Activated naive CD8-positive, alpha-beta T cell treated with anti-CD3 and anti-CD28 coated beads, Interleukin-2, amount 10 ng/mL, durations not matched to agents 7 days and 5 days (primary cell): ENCODE results near the gene TGFBR2. TPM values are rescaled to one million over a fixed set of nuclear protein-coding genes. Genes with fewer than 3 reads are reported as not detected.
"Not testable (repeated sequence)": the region's sequence is repeated elsewhere in the genome, so short reads cannot be mapped to it uniquely, and the experiment has no call there.

Experiments
- ATAC-seq: fragments of 150-1000 bp; cut with Tn5 transposase; one replicate; pipeline ENCODE4 v1.10.0; 2021; ENCODE audit warnings: low read depth, moderate library complexity
- POLR2A ChIA-PET: fragments of 350-600 bp; sonication (Branson Sonifier 250); formaldehyde crosslinking; loops from one replicate; lab custom pipeline; 2021; ENCODE audit warnings: antibody characterized with exemption; lab: Charles Lee
- DNase-seq: peaks from one replicate; pipeline ENCODE4 v3.0.0; 2021
- H3K27ac Mint-ChIP-seq: one replicate; pipeline ENCODE4 v1.8.0; 2022; ENCODE audit warnings: mild to moderate bottlenecking, mixed read lengths
- H3K27me3 Mint-ChIP-seq: one replicate; pipeline ENCODE4 v1.8.0; 2022; ENCODE audit warnings: mild to moderate bottlenecking, moderate library complexity, mixed read lengths
- H3K36me3 Mint-ChIP-seq: one replicate; pipeline ENCODE4 v1.8.0; 2021; ENCODE audit warnings: mild to moderate bottlenecking, mixed read lengths
- H3K4me1 Mint-ChIP-seq: one replicate; pipeline ENCODE4 v1.8.0; 2021; ENCODE audit warnings: mixed read lengths
- H3K4me3 Mint-ChIP-seq: one replicate; pipeline ENCODE4 v1.8.0; 2022; ENCODE audit warnings: mild to moderate bottlenecking, moderate library complexity, mixed read lengths
- H3K9me3 Mint-ChIP-seq: one replicate; pipeline ENCODE4 v1.8.0; 2021; ENCODE audit warnings: mixed read lengths
- total RNA-seq, 2 experiments: library from RNA; stranded (reverse); gene quantifications; one replicate each; pipeline ENCODE4 v1.2.3, GENCODE V29; 2021

TGFBR2 gene
- total RNA-seq, 2 experiments from 2014 or later = 86.9 to 92.2 TPM

DNA sequence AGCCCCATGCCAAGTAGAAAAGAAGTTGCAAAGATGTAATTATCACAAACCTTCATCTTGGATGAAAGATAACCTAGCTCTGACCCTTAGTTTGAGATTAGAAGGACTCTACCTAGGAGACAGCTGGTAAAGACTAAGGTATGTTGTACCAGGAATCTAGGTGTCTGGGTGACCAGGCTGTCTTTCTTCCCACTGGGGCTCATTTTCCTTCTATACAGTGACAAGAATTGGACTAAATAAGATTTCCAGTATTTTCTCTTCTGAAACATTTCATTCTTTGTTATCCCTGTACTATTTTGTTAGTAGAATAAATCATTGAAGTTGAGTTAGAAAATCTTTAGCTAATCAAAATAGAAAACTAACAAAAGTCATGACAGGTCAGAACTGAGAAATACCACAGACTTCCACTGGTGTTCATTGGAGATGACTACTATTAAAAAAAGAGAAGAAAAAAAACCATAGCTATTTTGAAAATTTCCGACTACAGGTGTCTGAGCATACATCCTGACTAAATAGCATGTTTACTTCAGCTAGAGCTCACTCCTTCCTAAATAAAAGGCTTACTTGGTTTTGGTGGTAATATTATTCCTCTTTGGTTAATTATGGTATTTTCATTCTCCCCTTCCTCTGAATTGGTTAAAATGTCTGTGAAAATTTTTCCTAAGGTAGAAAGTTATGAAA is 10.1 kb downstream of the TGFBR2 start:
- ATAC-seq (no peak), DNase-seq (no peak)
- peak overlapping the region; percentile 87 for H3K27ac Mint-ChIP-seq
- POLR2A ChIA-PET = interaction anchor here (0.5 to 7.0 kb wide), 9 partner anchors 9 to 916 kb away, joined by 3 to 82 read pairs (median 5); partner anchors contain the start of genes STT3B and TGFBR2
- peaks cover 91% of the 10 kb centered on the region for H3K4me1 Mint-ChIP-seq
- peaks cover 30% of the 10 kb centered on the region for H3K36me3 Mint-ChIP-seq
- peak overlapping the region; percentile 77 for H3K4me3 Mint-ChIP-seq
- H3K9me3 Mint-ChIP-seq = no peaks in the 10 kb centered on the region
- H3K27me3 Mint-ChIP-seq = no peaks in the 10 kb centered on the region

DNA sequence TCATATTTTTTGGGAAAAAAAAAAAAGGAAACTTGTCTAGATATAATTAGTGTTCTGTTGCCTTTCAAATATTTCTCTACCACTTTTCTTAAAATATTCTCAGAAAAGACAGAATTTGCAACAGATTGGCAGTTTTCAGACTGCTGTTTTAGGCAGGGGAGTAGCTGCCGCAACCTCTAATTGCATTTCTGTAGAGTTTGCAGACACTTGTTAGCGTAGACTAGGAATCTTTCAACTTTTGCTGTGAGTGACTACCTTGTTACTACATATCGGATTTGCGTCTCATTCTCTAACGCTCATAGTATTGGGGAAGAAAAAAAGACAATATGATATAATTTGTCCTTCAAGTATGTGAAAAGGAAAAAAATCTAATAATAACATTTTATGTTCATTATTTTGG is 10.7 kb downstream of the TGFBR2 start:
- peak overlapping the region; percentile 77 for H3K4me3 Mint-ChIP-seq
- no peaks in the 10 kb centered on the region for H3K27me3 Mint-ChIP-seq
- H3K4me1 Mint-ChIP-seq = peaks cover 91% of the 10 kb centered on the region
- no peak for DNase-seq
- no peaks in the 10 kb centered on the region for H3K9me3 Mint-ChIP-seq
- POLR2A ChIA-PET = interaction anchor here (0.7 to 7.0 kb wide), 7 partner anchors 9 to 41 kb away, joined by 3 to 82 read pairs (median 5); partner anchors contain the start of gene TGFBR2
- H3K36me3 Mint-ChIP-seq = peaks cover 34% of the 10 kb centered on the region
- peak overlapping the region; percentile 87 for H3K27ac Mint-ChIP-seq
- no peak for ATAC-seq

DNA sequence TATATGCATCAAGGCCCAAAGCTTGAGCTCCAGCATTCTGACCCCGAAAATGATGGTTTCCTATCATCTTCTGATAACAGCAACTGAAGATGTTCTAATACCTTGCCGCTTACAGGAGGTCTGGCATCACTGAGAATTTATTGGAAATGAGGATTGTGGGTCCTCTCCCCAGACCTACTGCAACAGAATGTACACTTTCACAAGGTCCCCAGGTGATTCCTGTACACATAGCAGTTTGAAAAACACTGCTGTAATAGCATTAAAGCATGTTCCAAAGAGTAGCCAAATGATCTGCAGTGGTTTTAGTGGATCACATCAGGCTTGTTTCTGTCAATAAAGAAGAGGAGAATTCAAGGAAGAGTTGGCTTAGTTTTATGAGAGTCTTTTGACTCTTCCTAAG is 11.3 kb downstream of the TGFBR2 start:
- H3K9me3 Mint-ChIP-seq = no peaks in the 10 kb centered on the region
- H3K36me3 Mint-ChIP-seq = peaks cover 34% of the 10 kb centered on the region
- H3K27ac Mint-ChIP-seq = peak overlapping the region; percentile 81
- DNase-seq (no peak), ATAC-seq (no peak)
- POLR2A ChIA-PET = interaction anchor here (0.5 to 7.0 kb wide), 8 partner anchors 10 to 80 kb away, joined by 3 to 82 read pairs (median 4); partner anchors contain the start of gene TGFBR2
- no peaks in the 10 kb centered on the region for H3K27me3 Mint-ChIP-seq
- peak overlapping the region; percentile 59 for H3K4me3 Mint-ChIP-seq
- peaks cover 91% of the 10 kb centered on the region for H3K4me1 Mint-ChIP-seq

DNA sequence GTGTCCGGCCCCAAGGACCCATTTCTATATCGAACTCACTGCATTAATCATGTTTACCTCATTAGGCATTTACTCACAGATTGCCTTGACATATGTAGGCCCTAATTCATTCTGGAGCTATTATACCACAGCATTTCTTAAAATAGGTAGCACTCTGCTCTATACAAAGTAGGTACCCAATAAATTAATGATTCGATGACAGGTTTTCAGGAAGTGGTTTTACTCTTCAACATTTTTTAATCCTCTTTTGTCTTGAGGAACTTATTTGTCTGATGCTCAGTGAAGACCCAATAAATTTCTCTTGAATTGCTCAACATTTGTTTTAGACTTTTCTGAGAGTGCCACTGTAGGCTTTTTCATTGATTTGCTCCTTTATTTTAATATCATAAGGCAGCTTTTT is 12.1 kb downstream of the TGFBR2 start:
- H3K4me1 Mint-ChIP-seq = peaks cover 90% of the 10 kb centered on the region
- no peaks in the 10 kb centered on the region for H3K27me3 Mint-ChIP-seq
- DNase-seq = no peak
- POLR2A ChIA-PET = interaction anchor here (0.7 to 7.0 kb wide), 4 partner anchors 11 to 288 kb away, joined by 3 to 82 read pairs (median 4); partner anchors contain the start of gene TGFBR2
- H3K36me3 Mint-ChIP-seq = peaks cover 35% of the 10 kb centered on the region
- H3K9me3 Mint-ChIP-seq = no peaks in the 10 kb centered on the region
- ATAC-seq = no peak
- H3K4me3 Mint-ChIP-seq = peak overlapping the region; percentile 59
- H3K27ac Mint-ChIP-seq = peak overlapping the region; percentile 81

DNA sequence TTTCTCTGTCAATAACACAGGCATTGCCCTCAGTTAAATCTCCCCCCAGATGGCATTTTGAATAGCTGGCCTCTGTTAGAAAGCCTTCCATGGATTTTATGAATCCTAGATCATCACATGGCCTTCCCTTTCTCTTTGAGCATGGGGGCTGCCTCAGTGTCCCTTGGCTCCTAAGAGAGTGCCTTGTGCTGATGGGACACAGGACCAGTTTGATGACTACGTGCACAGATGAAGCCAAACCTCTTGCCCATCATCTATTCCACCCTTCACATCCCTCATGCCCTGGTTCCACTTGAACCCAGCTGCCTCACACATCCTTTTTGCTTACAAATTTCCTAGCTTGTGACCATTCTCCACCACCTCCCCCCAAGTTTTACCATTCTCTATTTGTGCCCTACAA is 12.9 kb downstream of the TGFBR2 start:
- POLR2A ChIA-PET = interaction anchor here (1.6 to 7.0 kb wide), 2 partner anchors 8 to 12 kb away, joined by 5 to 82 read pairs; partner anchors contain the start of gene TGFBR2
- peak overlapping the region; percentile 81 for H3K27ac Mint-ChIP-seq
- H3K36me3 Mint-ChIP-seq = peaks cover 42% of the 10 kb centered on the region
- H3K27me3 Mint-ChIP-seq = no peaks in the 10 kb centered on the region
- ATAC-seq (no peak), DNase-seq (no peak)
- H3K4me3 Mint-ChIP-seq = peak overlapping the region; percentile 59
- no peaks in the 10 kb centered on the region for H3K9me3 Mint-ChIP-seq
- H3K4me1 Mint-ChIP-seq = peaks cover 89% of the 10 kb centered on the region

DNA sequence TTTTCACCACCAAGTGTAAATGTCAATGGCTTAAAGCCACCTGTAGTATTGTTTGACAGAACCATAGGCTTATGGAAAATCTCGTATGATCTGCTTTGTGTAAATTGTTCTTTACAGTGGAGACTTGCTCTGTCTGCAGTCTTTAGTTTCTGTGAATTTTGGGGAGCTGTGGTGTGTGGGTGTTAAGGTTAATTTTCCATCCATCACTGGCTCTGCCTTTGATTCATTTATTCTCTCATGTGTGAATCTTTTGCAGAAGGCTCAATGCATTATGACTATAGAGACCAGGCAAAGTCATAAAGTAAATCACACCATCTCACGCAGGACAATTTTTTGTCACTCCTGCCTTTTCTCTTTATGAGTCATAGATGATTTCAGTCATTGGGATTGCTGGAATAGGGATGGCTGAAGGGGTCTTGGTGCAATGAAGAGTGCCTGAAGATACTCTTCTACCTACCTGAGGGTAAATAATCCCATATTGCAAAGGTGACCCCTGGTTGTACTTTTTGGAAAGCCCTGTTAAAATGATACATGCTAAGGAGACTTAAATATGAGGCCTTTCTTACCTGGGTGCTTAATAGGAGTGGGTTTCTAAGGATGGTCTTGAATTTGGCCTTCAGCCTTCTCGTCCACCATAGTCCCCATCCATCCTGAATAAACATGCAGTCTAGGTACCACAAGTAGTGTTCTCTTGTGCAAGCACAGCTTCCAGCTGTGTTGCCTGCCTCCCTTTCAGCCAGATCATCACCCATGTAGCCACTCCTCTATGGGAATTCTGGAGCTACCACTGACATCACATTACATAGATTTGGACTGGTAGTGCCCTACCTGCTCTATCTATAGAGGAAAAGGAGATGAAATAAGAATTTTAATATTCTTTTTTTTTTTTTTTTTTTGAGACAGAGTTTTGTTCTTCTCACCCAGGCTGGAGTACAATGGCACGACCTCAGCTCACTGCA is 14.3 kb downstream of the TGFBR2 start:
- Mint-ChIP-seq H3K4me3 (peak overlapping the region; percentile 65), H3K27me3 (no peaks in the 10 kb centered on the region), H3K4me1 (peaks cover 86% of the 10 kb centered on the region), H3K27ac (peak overlapping the region; percentile 86), H3K9me3 (no peaks in the 10 kb centered on the region), H3K36me3 (peaks cover 46% of the 10 kb centered on the region)
- POLR2A ChIA-PET = interaction anchor here (0.6 to 7.0 kb wide), 4 partner anchors 10 to 23 kb away, joined by 3 to 82 read pairs (median 4); partner anchors contain the start of gene TGFBR2
- ATAC-seq = peak; percentile 41
- DNase-seq = no peak

DNA sequence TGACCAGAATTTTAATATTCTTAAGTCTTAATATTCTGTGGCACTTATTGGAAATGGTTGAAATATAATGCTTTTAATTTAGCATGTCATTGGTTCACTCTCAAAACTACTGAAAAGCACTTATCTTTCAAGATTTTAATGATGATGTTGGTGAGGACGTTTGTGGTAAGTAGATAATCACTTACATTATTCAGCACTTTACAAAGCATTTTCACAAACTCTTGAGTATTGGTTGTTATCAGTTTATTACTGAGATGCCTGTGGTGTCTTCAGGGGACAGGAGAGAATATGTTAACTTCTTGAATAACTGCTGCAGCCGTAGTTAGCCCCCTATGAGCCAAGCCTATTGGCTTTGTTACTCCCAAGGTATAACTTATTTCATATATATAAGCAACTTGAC is 15.2 kb downstream of the TGFBR2 start:
- no peaks in the 10 kb centered on the region for H3K27me3 Mint-ChIP-seq

DNA sequence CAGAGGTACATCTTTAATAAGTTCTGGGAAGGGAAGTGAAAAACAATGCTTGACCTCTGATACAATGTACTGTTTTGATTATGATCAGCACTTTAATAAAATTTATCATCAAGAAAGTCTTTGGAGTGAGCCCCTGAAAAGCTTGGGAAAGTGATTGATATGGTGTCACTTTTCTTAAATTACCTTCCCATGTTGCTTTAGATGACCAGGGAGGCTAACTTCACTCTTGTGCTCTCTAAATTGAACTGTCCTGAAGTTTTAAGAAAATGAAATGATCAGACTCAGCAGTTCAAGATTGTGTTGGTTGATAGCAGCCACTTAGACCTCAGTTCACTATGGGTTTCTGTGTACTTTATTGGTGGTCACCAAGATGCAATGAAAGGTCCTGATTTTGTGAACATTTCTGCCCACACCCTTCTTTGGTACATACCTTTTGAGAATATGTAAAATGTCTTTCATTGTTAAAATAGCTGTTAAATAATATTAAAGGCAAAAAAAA is 15.7 kb downstream of the TGFBR2 start:
- peaks cover 54% of the 10 kb centered on the region for H3K36me3 Mint-ChIP-seq
- peak overlapping the region; percentile 86 for H3K27ac Mint-ChIP-seq
- POLR2A ChIA-PET = interaction anchor here (0.7 to 3.8 kb wide), 6 partner anchors 9 to 100 kb away, joined by 5 to 13 read pairs (median 6); partner anchors contain the start of gene TGFBR2
- no peak for ATAC-seq
- no peaks in the 10 kb centered on the region for H3K27me3 Mint-ChIP-seq
- peaks cover 85% of the 10 kb centered on the region for H3K4me1 Mint-ChIP-seq
- H3K9me3 Mint-ChIP-seq = no peaks in the 10 kb centered on the region
- no peak for DNase-seq
- peak overlapping the region; percentile 65 for H3K4me3 Mint-ChIP-seq

More for the DNA sequence above, 15.2 kb downstream of the TGFBR2 start:
- peak overlapping the region; percentile 65 for H3K4me3 Mint-ChIP-seq
- no peak for ATAC-seq
- H3K27ac Mint-ChIP-seq = peak overlapping the region; percentile 86
- DNase-seq = no peak
- H3K36me3 Mint-ChIP-seq = peaks cover 51% of the 10 kb centered on the region
- H3K9me3 Mint-ChIP-seq = no peaks in the 10 kb centered on the region
- peaks cover 87% of the 10 kb centered on the region for H3K4me1 Mint-ChIP-seq
- POLR2A ChIA-PET = interaction anchor here (0.8 to 7.0 kb wide), 3 partner anchors 10 to 22 kb away, joined by 3 to 82 read pairs (median 7); partner anchors contain the start of gene TGFBR2

DNA sequence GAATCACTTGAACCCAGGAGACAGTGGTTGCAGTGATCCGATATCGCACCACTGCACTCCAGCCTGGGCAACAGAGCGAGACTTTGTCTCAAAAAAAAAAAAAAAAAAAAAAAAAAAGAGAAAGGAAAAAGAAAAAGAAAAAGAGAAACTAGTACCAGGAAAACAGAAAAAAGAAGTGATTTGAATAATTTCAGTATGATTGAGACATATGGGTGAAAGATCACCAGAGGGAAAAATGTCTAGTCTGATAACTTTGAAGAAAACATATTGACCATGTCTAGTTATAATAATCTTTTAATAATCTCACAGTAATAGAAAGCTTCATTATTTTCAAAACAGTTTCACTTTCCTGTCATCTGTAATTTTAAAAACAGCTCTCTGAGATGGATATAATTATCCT is 16.4 kb downstream of the TGFBR2 start:
- Mint-ChIP-seq H3K4me3 (peak overlapping the region; percentile 65), H3K9me3 (no peaks in the 10 kb centered on the region), H3K27me3 (no peaks in the 10 kb centered on the region), H3K4me1 (peaks cover 84% of the 10 kb centered on the region), H3K36me3 (peaks cover 51% of the 10 kb centered on the region), H3K27ac (peak overlapping the region; percentile 86)
- ATAC-seq (no peak), DNase-seq (no peak)
- POLR2A ChIA-PET = interaction anchor here (0.7 to 3.8 kb wide), 9 partner anchors 8 to 441 kb away, joined by 3 to 13 read pairs (median 6); partner anchors contain the start of gene TGFBR2

DNA sequence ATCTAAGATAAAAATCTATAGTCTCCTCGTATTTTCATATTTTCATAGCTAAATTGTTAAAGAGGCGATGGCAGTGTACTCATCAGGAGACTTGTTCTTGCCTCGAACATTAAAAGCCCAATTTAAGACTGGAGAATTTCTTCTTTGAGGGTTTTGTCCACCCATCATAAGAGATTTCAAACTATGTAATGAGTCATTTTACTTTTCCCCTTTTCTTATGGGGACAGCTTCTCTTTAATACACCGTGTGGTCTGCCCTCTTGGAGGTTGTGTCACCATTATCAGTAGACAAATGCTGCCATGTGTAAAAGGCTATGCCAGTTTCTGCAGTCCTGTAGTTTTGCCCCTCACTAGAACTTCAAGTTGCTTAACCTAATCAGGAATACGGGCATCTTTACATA is 16.9 kb downstream of the TGFBR2 start:
- no peak for DNase-seq
- H3K27ac Mint-ChIP-seq = peak overlapping the region; percentile 86
- peak; percentile 22 for ATAC-seq
- H3K27me3 Mint-ChIP-seq = no peaks in the 10 kb centered on the region
- peak overlapping the region; percentile 65 for H3K4me3 Mint-ChIP-seq
- peaks cover 50% of the 10 kb centered on the region for H3K36me3 Mint-ChIP-seq
- H3K4me1 Mint-ChIP-seq = peaks cover 85% of the 10 kb centered on the region
- H3K9me3 Mint-ChIP-seq = no peaks in the 10 kb centered on the region
- POLR2A ChIA-PET = interaction anchor here (0.7 to 3.8 kb wide), 6 partner anchors 10 to 442 kb away, joined by 3 to 13 read pairs (median 6); partner anchors contain the start of gene TGFBR2

DNA sequence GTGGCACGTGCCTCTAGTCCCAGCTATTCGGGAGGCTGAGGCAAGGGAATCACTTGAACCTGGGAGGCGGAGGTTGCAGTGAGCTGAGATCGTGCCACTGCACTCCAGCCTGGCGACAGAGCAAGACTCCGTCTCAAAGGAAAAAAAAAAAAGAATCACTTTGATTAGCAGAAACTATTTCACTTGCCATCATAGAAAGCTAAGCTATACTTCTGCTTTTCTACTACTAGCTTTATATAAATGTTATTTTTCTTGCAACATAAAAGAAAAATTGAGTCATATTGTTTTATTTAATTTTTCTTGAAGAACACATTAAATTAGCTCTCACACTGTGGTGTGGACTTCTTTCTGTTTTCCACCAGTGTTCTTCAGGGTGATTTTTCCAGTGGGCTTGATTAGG is 18.1 kb downstream of the TGFBR2 start:
- Mint-ChIP-seq H3K4me3 (peak overlapping the region; percentile 65), H3K4me1 (peaks cover 85% of the 10 kb centered on the region), H3K27ac (peak overlapping the region; percentile 86), H3K36me3 (peaks cover 45% of the 10 kb centered on the region)
- ATAC-seq, H3K9me3 Mint-ChIP-seq, DNase-seq, H3K27me3 Mint-ChIP-seq: not testable (repeated sequence)
- POLR2A ChIA-PET = interaction anchor here (0.8 to 3.8 kb wide), 5 partner anchors 12 to 42 kb away, joined by 3 to 13 read pairs (median 3); partner anchors contain the start of gene TGFBR2
